NB4 (cell line): ENCODE measurements around the gene ZSCAN31.

ENCODE experiments used
- DNase-seq: peaks from one replicate; pipeline ENCODE4 v3.0.0; 2010; ENCODE audit warnings: low read depth
- H3K4me3 ChIP-seq: one replicate; pipeline ENCODE4 v1.5.1; 2011; ENCODE audit warnings: mild to moderate bottlenecking, low read depth, low read length, moderate library complexity
- CTCF ChIP-seq: IDR thresholded peaks from one replicate; pipeline ENCODE4 v1.5.1; 2012; ENCODE audit warnings: low read depth, low read length
- MAX ChIP-seq: IDR thresholded peaks from 2 replicates; pipeline ENCODE4 v1.6.1; 2011; ENCODE audit warnings: low read depth, low read length
- MYC ChIP-seq: IDR thresholded peaks from 2 replicates; pipeline ENCODE4 v1.6.1; 2011; ENCODE audit warnings: low read depth, low read length
- POLR2A ChIP-seq: IDR thresholded peaks from 2 replicates; pipeline ENCODE4 v1.6.1; 2011; ENCODE audit warnings: mild to moderate bottlenecking; ENCODE audit not compliant: insufficient read length; ENCODE audit errors: extremely low read depth

ZSCAN31 gene

GRCh38 chr6:28335564-28336283 lies at the start of gene ZSCAN31:
Gene ZSCAN31, minus strand, starts transcription at chr6:28336148. Its CDS starts 6,465 bp downstream, at chr6:28329683.
- peak within 1 kb of the TSS; percentile 91 for H3K4me3 ChIP-seq
- DNase-seq, result peak; percentile 99
- TF ChIP-seq MYC (0 out of 2 replicates have a peak, but pooled peaks have one; percentile 7), POLR2A (peak; percentile 85), CTCF (no peak), MAX (peak; percentile 43)

- no peak for DNase-seq
Measured at GRCh38 chr6:28384143-28384533, 48.2 kb upstream of the ZSCAN31 start.

GRCh38 chr6:28383235-28384142 lies 47.5 kb upstream of the ZSCAN31 start:
- no peak overlapping the region for H3K4me3 ChIP-seq
- TF ChIP-seq POLR2A, result no peak
- no peak for TF ChIP-seq MYC
- TF ChIP-seq CTCF, result peak; percentile 23
- no peak for TF ChIP-seq MAX
- peak; percentile 30 for DNase-seq

More at GRCh38 chr6:28384143-28384533, 48.2 kb upstream of the ZSCAN31 start:
- H3K4me3 ChIP-seq, result no peak overlapping the region
- TF ChIP-seq MAX (no peak), CTCF (no peak)

GRCh38 chr6:28380381-28380780 lies 44.4 kb upstream of the ZSCAN31 start:
- H3K4me3 ChIP-seq, result no peak overlapping the region
- TF ChIP-seq MYC (no peak), CTCF (no peak), MAX (no peak), POLR2A (no peak)
- no peak for DNase-seq

- H3K4me3 ChIP-seq, result no peak overlapping the region
- no peak for DNase-seq
- no peak for TF ChIP-seq MAX
Measured at GRCh38 chr6:28378644-28379043, 42.7 kb upstream of the ZSCAN31 start.

GRCh38 chr6:28377879-28378278 lies 41.9 kb upstream of the ZSCAN31 start:
- TF ChIP-seq CTCF (no peak), MAX (no peak), MYC (no peak), POLR2A (no peak)
- H3K4me3 ChIP-seq, result no peak overlapping the region
- no peak for DNase-seq
